Ishikawa (cell line): ENCODE results near the gene RIN3.

Source experiments
- CEBPB ChIP-seq: IDR thresholded peaks from 2 replicates; pipeline ENCODE4 v1.6.1; 2012
- EP300 ChIP-seq: IDR thresholded peaks from 2 replicates; pipeline ENCODE4 v1.6.1; 2012; ENCODE audit warnings: borderline replicate concordance
- RAD21 ChIP-seq: IDR thresholded peaks from 2 replicates; pipeline ENCODE4 v1.6.1; 2012; ENCODE audit warnings: low read depth
- TAF1 ChIP-seq: IDR thresholded peaks from 2 replicates; pipeline ENCODE4 v1.6.1; 2012; ENCODE audit warnings: low read depth, mild to moderate bottlenecking
- TF ChIP-seq, protein P1 (sequence below): IDR thresholded peaks from 2 replicates; pipeline ENCODE4 v1.6.1; 2012

DNA sequence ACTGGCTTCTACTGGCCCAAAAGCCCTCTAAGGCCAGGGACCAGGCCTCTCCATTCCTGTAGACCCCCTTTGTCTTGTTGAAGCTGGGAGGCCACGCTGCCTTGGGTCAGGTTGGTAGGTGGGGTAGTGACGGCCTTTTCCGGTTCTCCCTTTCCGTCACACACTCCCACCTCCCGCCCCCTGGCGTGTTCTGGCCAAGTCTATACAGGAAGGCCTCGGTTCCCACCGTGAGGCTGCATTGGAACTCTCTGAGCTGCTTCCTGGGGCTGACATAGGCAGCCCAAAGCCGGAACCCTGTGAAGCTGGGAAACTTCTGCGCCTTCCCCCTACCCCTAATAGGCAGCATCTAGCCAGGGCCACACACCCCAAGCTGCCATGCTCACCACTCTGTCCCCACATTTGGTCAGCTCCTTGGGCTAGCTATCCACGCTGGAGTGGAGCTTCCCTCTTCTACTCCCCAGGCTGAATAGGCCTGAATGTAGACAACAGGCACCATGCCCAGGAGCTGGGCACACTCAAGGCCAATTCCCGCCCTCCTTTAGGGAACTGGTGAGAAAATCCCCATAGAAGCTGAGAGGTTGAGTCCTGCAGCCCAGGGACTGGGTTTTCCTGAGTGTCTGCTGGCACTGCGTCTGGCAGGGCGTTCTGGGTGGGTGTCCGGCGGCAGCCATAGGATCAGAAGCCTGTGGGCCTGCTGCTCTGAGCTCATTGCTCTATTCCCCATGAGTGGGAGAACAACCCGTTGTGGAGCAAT lies 35.7 kb downstream of the RIN3 start:
- TF ChIP-seq RAD21 (no peak), EP300 (no peak), TAF1 (no peak), CEBPB (no peak)
- TF ChIP-seq, protein P1, sequence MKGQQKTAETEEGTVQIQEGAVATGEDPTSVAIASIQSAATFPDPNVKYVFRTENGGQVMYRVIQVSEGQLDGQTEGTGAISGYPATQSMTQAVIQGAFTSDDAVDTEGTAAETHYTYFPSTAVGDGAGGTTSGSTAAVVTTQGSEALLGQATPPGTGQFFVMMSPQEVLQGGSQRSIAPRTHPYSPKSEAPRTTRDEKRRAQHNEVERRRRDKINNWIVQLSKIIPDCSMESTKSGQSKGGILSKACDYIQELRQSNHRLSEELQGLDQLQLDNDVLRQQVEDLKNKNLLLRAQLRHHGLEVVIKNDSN = no peak
